GM18951 (cell line): ENCODE data around the gene SERPINE3.

ENCODE experiments used
- POLR2A ChIP-seq: IDR thresholded peaks from 4 replicates; pipeline ENCODE4 v1.6.1; 2011; ENCODE audit warnings: mild to moderate bottlenecking; ENCODE audit not compliant: insufficient read length, insufficient read depth; ENCODE audit errors: extremely low read depth
- in situ Hi-C: fragments of 300-500 bp; cut with MboI; formaldehyde crosslinking; loops from one replicate; pipeline ENCODE4 v1.12.0; 2022; ENCODE audit warnings: low sequenced_read_pairs, mixed read lengths, inconsistent platforms; ENCODE audit not compliant: unreplicated experiment

The SERPINE3 gene

GRCh38 chr13:51361106-51361505 lies 21.6 kb downstream of the SERPINE3 start:
- TF ChIP-seq POLR2A: no peak
- in situ Hi-C loops: no loop called here

GRCh38 chr13:51363625-51364024 lies 24.1 kb downstream of the SERPINE3 start:
- in situ Hi-C loops: no loop called here
- TF ChIP-seq POLR2A: no peak

GRCh38 chr13:51364404-51365008 lies 25.0 kb downstream of the SERPINE3 start:
- in situ Hi-C loops: no loop called here
- no peak for TF ChIP-seq POLR2A

GRCh38 chr13:51370116-51370515 lies 30.6 kb downstream of the SERPINE3 start:
- no peak for TF ChIP-seq POLR2A
- in situ Hi-C loops: no loop called here

GRCh38 chr13:51370811-51371210 lies 31.3 kb downstream of the SERPINE3 start:
- in situ Hi-C loops: no loop called here
- no peak for TF ChIP-seq POLR2A

- TF ChIP-seq POLR2A: no peak
- in situ Hi-C loops: no loop called here
Observed at GRCh38 chr13:51371768-51372399, 32.4 kb downstream of the SERPINE3 start.

GRCh38 chr13:51373451-51373850 lies 34.0 kb downstream of the SERPINE3 start:
- in situ Hi-C loops: no loop called here
- no peak for TF ChIP-seq POLR2A

- TF ChIP-seq POLR2A: no peak
- in situ Hi-C loops: no loop called here
Observed at GRCh38 chr13:51380269-51380668, 40.8 kb downstream of the SERPINE3 start.

- no peak for TF ChIP-seq POLR2A
- in situ Hi-C loops: no loop called here
Observed at GRCh38 chr13:51385114-51385513, 45.6 kb downstream of the SERPINE3 start.

GRCh38 chr13:51394724-51395123 lies 55.2 kb downstream of the SERPINE3 start:
- in situ Hi-C loops: no loop called here
- TF ChIP-seq POLR2A: no peak

GRCh38 chr13:51396352-51396751 lies 56.9 kb downstream of the SERPINE3 start:
- TF ChIP-seq POLR2A: no peak
- in situ Hi-C loops: no loop called here

GRCh38 chr13:51397262-51397941 lies 57.9 kb downstream of the SERPINE3 start:
- TF ChIP-seq POLR2A: no peak
- in situ Hi-C loops: no loop called here

- in situ Hi-C loops: no loop called here
- no peak for TF ChIP-seq POLR2A
Observed at GRCh38 chr13:51405176-51405575, 65.7 kb downstream of the SERPINE3 start.

- TF ChIP-seq POLR2A: no peak
- in situ Hi-C loops: no loop called here
Observed at GRCh38 chr13:51412431-51412830, 72.9 kb downstream of the SERPINE3 start.
